ENCODE data around the gene SUSD4.

DNA sequence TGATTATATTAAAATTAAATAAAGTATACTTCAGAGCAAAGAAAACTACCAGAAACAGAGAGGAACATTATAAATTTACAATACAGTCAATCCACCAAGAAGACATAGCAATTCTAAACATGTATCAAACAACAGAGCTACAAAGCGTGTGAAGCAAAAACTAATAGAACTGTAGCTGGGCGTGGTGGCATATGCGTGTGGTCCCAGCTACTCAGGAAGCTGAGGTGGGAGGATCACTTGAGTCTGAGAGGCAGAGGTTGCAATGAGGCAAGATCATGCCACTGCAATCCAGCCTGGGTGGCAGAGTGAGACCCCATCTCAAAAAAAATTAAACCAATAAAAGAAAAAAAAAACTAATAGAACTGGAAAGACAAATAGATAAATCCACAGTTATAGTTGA is 41.5 kb upstream of the SUSD4 start:
- TF ChIP-seq POLR2A (IDR thresholded peaks at IDR 0.05; ENCODE audit: low read length) (no peak), GATA1 (IDR thresholded peaks at IDR 0.05; ENCODE audit: low read depth, low read length) (no peak)

Data from erythroblast (primary cell).